NCI-H1417 treated with DMSO at 0.1 percent for 48 hours (cell line): Measurements from ENCODE around the gene PBX4.
"Not testable (repeated sequence)": the region's sequence is repeated elsewhere in the genome, so short reads cannot be mapped to it uniquely, and the experiment has no call there.

Experiments used
- DNase-seq: peaks from one replicate; lab custom pipeline; 2025; lab: John Stamatoyannopoulos, UW

Gene PBX4

DNA sequence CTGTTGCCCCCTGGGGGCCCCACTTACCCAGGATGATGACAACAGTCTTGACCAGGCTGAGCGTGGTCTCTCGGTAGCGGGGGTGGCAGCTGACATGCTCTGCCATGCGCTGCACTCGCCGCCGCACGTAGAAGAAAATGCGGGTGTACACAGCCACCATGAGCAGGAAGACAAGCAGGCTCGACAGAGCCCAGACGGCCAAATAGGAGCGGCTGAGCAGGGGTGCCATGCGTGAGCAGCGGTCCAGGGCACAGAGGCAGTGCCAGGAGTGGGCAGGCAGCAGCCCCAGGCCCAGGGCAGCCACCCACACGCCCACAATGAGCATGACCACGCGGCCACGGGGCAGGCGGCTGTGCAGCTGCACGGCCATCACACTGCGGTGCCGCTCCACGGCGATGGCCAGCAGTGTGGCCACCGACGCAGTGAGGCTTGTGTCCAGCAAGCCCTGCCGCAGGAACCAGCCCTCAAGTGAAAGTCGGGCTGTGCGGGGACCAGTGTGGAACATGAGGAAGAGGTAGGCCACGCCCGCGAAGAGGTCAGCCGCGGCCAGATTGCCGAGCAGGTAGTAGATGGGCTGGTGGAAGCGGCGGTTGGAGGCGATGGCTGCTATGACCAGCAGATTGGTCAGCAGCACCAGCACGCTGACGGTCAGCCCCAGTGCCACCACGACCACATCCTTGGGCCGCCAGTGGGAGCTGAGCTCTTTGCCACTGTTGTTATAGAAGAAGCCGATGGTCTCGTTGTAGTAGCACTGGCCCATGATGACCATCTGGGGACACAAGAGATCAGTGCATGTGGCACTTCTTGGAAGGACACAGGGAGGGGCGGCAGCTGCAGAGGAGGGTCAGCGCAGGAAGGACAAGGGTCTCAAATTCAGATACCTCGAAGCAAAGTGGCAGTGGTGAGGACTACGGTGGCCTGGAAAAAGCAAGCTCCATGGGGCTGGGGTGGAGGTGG, 8.3 kb upstream of the PBX4 start:
- DNase-seq: no peak

DNA sequence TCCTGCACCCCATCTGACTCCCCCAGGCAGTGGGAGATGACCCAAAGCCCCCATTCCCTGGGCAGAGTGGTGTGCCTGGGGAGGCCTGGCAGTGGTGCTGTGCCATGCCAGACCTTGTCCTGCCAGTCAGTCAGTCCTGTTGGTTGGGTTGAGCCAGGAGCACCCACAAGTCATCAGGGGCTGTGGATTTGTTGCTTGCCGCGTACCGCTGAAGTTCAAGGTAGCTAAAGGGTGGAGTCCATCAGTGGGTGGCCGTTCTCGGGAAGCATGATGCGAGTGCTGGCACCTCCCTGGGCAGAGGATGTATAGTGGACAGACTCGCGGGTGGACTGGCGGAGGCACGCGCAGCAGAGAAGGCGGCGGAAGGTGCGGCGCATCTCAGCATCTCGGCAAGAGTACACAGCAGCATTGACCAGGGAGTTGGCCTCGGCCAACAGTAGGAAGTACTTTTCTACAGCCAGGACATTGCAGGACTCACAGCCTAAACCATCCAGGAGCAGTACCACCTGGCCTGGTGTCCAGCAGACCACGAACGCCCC, 5.6 kb upstream of the PBX4 start:
- DNase-seq: no peak

DNA sequence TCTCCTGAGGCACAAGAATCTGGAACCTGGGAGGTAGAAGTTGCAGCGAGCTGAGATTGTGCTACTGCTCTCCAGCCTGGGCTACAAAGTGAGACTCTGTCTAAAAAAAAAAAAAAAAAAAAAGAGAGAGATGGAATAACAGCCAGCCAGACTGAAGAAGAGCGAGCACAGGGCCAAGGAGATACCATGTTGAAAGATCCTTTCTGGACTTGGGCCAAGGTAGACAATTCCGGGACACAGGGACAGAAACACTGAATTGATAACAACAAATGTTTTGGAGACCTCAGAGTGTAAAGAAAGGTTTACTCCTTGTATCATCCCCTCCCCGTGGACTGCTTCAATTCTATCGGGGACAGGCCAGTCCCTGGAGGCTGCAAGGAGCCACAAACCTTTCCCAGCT, 4.9 kb upstream of the PBX4 start:
- no peak for DNase-seq

DNA sequence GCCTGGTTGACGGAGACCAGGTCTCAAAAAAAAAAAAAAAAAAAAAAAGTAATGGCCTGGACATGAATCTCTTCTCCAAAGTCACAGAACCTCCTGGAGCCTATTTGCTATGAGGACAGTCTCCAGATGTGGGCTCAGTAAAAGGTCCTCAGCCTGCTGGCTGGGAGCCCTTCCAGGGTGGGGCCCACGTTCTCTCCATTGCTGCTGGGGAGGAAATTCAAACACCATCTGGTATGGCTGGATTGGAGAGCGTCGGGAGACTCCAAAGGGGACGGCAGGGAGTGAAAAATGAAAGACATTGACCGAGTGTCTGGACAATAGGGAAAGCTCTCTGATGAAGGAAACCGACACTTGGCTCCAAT, 1.3 kb upstream of the PBX4 start:
- no peak for DNase-seq

DNA sequence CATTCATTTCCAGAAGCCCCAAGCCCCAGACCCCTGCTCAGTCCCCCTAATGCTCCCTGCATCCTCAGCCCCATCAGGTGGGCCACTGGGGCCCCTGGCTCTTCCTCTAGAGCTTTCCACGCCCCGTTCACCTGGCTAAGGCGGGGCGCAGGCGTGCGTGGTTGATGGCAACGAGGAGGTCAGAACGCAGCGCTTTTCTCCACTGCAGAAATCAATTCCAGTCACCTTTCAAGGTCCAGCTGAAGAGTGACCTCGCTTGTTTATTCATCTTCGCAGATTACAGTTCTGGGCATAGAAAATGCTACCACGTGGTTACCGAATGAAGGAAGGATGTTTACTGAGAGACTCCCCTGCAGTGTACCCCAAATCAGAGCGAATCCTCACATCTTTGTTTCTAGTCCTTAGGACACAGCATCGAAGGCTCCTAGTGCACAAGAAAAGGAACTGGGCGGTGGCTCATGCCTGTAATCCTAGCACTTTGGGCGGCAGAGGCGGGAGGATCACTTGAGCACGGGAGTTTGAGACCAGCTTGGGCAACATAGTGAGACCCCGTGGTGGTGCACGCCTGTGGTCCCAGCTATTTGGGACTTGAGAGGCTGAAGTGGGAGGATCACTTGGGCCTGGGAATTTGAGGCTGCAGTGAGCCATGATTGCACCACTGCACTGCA, 828 bp upstream of the PBX4 start:
- DNase-seq: no peak

DNA sequence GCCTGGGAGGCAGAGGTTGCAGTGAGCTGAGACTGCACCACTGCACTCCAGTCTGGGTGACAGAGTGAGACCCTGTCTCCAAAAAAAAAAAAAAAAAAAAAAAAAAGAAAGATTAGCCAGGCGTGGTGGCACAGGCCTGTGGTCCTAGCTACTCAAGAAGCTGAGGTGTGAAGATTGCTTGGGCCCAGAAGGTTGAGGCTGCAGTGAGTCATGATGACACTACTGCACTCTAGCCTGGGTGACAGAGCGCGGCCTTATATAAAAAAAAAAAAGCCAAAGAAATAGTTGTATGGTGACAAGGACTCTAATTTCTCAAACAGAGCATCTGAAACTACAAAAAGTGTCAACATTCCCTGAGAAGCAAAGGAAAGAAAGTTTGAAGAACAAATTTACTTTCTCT, 3.4 kb downstream of the PBX4 start:
- DNase-seq: no peak

DNA sequence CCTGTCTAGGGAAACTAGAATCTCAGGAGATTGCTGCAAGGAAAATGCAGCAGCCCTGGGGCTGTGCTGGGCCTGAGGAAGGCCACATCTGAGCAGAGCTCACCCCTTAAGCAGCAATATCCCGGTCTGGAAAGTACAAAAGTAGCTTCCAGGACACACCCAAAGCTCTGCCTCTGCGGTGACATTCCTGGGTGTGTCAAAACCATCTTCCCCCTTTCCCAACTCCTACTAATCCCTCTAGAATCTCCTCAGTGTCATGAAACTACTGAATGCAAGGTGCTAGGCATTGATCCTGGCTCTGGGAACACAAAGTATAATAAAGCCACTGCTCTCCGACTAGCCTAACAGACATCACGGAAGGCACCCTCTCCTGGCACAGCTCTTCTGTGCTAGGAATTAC, 5.0 kb downstream of the PBX4 start:
- no peak for DNase-seq

DNA sequence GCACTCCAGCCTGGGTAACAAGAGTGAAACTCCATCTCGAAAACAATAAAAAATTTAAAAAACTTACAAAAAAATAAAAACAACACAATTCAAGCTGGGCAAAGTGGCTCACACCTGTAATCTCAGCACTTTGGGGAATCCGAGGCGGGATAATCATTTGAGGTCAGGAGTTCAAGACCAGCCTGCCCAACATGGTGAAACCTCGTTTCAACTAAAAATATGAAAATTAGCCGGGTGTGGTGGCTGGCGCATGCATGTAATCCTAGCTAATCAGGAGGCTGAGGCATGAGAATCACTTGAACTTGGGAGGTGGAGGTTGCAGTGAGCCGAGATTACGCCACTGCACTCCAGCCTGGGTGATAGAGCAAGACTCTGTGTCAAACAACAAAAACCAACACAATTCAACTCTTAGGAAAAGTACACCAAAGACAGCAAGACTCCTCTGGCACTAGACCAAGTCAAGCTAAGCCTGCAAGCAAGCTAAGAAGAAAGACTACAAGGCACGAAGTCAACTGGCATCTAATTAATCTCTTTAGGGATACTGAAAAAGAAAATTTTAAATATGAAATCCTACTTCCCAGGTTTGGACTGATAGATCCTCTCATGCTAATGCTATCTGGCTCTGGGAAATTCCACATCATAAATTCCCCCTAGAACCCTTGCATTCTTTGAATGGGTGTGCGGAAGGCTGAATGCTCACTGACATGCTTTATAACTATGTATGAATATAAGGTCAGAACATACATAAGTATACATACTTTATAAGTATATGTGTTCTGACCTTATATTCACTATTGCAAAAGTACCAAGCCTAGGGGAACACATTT, 7.9 kb downstream of the PBX4 start:
- no peak for DNase-seq

DNA sequence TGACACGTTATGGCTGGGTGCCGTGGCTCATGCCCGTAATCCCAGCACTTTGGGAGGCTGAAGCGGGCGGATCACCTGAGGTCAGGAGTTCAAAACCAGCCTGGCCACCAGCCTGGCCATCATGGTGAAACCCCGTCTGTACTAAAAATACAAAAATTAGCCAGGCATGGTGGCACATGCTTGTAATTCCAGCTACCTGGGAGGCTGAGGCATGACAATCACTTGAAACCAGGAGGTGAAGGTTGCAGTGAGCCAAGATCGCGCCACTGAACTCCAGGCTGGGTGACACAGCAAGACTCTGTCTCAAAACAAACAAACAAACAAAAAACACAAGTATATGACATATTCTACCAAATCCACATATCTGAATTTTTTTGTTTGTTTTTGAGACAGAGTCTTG, 11.8 kb downstream of the PBX4 start:
- not testable (repeated sequence) for DNase-seq

DNA sequence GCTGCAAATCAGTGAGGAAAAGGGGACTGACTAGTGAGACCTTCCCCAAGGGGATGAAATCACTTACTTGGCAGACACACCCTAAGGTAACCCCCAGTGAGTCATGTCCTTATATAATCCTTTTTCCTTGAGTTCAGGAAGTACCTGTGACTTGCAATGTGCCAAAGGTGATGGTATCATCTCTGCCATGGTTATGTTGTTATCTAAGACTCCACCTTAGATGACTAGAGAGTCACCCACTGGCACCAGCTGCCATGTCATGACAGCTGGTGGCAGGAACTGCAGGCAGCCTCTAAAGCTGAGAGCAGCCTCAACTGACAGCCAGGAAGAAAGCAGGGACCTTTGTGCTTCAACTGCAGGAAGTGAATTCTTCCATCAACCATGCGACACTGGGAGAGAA, 12.5 kb downstream of the PBX4 start:
- no peak for DNase-seq

DNA sequence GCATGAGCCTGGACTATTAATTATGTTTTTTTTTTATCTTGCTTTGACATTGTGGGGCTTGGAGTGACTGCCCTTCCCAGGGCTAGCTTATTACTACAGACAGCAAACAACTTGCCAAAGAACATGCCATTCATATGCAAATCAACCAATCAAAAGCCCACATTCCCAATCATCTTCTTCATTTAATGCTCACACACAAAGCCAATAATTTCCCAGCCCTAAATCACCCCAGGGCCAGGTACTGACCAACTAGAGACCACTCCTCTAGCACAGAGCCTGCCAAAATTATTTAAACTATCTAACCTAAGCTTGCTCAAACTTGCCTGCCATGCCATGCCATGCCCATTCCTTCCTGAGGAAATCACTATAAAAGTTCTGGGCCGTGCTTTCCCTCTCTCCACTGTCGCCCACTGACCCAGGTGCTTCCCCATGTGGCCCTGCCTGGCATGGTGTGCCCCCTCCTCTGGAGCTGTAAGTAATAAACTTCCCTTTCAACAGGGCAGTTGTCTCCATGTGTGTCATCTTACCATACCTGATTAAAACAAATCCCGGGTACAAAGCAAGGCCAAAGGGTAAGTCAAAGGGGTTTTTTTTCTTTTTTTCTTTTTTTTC, 15.7 kb downstream of the PBX4 start:
- no peak for DNase-seq

DNA sequence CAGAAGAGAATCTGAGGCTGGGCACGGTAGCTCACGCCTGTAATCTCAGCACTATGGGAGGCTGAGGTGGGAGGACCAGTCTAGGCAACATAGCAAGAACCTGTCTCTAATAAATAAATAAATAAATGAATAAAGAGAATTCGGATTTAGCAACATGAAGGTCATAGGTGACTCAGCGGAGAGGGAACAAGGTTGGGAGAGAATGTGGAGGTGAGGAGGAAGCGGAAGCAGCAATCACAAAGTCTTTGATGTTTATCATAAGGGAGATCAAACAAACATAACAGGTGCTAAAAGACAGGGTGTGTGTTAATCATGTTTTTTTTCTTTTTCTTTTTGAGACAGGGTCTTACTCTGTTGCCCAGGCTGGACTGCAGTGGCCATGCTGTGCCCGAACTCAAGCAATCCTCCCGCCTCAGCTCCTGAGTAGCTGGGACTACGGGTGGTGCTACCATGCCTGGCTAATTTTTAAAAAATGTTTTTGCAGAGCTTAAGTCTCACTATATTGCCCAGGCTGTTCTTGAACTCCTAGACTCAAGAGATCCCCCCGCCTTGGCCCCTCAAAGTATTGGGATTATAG, 16.3 kb downstream of the PBX4 start:
- no peak for DNase-seq

DNA sequence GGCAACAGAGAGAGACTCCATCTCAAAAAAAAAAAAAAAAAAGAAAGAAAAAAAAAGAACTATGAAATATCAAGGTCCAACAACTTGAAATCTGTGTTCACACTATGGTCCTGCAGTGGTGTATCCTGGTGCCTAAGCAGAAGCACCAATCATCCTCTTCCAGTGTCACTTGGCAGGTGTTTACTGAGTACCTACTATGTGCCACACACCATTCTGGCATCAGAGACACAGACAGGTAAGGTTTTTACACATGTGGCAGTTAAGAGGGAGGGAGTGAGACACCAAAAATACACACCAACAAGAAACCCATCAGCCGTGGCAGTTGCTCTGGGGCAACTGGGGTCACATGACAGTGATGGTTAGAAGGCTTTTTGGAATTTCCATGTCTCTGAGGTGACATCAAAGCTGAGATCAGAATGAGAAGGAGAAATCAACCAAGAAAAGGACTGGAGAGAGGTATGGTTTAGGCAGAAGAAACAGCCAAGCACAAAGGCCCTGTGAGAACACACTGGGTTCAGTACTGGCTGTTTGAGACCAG, 17.6 kb downstream of the PBX4 start:
- DNase-seq: no peak

DNA sequence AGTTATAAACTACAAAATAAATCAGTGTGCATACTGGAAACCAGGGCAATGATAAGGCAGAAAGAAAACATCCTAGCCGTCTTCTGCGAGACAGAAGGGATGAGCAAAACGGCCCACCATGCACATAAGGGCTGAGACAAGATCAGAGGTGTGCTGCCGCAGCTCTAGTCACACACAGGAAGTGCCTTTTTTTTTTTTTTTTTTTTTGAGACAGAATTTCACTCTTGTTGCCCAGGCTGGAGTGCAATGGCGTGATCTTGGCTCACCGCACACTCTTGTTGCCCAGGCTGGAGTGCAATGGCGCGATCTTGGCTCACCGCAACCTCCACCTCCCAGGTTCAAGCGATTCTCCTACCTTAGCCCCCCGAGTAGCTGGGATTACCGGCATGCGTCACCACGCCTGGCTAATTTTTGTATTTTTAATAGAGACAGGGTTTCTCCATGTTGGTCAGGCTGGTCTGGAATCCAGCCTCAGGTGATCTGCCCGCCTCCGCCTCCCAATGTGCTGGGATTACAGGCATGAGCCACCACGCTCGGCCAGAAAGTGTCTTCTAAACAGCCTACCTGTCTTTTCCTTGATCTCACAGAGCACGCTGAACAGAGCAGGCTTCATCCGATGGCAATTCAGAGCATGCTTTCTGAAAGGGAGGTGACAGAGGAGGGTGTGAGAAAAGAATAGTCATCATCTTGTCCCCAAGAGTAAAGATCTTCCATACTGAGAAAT, 19.6 kb downstream of the PBX4 start:
- DNase-seq: not testable (repeated sequence)

DNA sequence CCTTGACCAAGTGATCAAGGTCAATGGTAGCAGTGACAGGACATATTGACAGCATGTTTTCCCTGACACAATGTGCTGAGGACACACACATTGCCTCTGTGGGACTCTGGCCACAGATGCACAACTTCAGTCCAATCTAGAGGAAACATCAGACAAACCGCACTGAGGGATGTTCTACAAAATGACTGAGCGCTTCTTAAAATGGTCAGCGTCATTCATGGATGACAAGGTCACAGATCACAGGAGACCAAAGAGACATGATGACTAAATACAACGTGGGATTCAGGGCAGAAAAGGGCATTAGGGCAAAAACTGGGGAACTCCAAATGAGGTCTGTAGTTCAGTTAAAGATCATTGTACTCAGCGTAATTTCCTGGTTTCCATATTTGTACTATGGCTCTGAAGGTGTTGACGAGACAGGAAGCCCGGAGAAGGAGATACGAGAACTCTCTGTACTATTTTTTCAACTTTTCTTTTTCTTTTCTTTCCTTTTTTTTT, 20.6 kb downstream of the PBX4 start:
- DNase-seq: no peak

DNA sequence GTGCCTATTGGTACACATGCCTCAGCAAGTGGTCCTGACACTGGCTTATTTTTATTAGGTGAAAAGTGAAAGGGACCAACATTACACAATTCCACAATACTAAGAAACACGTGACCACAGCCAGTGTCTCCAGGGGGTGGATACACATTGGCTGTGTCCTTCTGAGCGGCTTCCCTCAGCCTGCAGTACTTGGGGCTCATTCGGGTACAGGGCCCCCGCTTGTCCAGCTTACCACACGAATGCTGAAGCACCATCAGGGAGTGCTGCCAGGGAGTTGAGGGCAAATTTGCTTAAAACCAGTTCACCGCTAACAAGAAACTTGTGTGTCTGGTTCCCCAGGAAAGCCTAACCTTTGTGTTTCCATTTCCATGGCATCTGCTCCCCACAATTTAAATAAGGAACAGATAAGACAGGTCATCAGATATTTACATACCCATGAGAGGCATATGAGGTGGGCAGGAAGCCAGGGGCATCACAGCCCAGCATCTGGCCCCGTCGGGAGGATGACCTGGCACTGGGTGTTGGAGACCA, 23.3 kb downstream of the PBX4 start:
- no peak for DNase-seq

DNA sequence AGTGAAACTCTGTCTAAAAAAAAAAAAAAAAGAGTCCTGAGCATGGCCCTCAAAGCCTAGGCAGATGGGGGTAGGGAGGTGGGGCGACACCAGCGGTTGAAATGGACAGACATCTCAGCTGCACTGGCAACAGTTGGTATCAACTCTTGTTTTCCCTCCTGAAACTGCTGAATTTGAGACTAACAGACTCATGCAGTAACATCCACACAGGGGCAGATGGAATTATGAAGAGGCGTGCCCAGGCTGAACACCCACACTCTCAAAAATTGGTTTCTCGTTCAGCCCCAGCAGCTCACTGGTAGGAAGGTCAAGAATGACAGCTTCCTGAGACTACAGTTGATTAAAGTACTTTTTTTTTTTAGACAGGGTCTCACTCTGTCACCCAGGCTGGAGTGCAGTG, 24.1 kb downstream of the PBX4 start:
- no peak for DNase-seq

DNA sequence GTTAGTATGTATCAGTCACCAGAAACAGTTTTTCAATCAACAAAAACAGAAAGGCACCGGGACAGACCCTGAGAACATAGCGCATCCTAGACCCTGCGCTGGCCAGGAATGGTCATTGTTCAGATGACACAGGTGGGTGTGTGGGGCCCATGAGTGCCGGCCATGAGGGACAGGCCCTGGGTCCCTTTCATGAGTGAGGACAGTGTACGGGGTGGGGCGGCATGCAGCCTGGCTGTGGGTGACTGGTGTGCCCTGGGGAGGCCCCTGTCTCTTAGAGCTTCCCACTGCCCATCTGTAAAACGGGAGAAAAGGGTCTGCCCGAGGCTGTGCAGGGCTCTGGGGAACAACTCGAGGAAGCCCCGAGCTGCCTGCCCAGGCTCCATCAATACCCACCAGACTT, 25.8 kb downstream of the PBX4 start:
- no peak for DNase-seq

DNA sequence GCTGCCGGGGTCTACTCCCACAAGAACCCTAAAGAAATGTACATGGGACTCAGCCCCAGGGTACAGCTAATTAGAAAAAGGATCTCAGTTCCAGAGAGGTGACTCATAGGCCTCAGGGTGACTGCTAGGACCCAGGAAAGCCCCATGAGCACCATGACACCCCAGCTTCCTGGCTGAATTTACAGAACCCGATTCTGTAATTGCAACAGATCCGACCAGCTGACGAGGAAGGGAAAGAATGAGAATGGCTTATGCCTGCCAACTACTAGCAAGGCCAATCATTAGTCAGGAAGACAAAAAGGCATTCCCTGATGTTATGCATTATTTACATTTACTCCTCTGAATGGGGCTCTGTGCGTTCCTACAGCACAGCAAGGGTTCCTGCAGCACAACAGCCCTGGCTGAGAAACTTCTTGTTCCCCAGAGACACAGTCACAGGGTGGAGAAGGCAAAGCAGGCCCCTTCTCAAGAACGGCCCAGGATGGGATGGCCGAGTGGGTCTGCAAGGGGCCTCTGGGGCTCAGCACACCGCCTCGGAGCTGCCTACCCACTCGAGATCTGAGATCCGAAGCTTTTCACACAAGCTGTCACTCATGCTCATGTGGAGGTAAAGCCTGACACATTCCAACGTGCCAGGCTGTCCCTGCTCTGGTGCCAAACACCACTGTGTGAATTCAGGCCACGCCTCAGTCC, 27.2 kb downstream of the PBX4 start:
- DNase-seq: no peak

DNA sequence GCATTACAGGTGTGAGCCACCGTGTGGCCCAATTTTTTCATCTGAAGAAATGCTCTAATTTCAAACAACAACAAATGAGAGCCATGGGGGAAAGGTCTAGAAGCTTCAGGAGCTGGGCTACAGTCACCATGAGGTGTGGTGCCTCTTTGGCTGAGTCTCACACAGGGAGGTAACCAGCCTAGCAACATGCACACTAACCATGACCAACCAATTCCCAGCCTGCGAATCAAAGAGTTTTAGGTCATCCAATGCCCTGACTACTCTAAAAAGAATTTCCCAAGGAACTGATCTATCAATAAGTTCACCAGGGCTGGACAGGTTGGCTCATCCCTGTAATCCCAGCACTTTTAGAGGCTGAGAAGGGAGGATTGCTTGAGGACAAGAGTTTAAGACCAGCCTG, 29.9 kb downstream of the PBX4 start:
- DNase-seq: no peak
